Measurements from ENCODE around the gene SURF1.

DNA sequence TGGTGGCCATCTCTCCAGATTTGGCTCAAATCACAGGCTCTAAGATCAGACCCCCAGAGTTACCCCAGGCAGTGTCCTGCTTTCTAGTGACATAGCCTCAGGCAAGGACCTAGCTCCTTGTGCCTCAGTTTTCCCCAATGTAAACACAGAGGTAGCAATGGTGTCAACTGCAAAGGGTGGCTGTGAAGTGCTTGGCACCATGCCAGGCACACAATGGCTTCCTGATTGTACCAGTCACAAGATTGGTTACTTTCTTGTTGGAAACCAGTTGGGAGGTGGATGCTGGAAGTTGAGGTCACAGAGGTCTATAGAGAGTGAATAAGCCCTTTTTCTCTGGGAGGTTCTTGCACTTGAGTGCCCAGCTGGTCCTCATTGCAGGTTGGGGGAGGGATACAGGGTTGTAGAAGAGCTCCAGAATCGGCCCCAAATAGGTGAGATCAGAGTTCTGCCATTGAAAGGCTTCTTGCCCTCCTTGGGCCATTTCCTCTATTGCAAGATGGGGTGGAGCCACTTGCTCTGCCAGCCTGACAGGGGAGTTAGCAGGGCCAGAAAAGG, 22.2 kb upstream of the SURF1 start:
- TF ChIP-seq, protein P1, sequence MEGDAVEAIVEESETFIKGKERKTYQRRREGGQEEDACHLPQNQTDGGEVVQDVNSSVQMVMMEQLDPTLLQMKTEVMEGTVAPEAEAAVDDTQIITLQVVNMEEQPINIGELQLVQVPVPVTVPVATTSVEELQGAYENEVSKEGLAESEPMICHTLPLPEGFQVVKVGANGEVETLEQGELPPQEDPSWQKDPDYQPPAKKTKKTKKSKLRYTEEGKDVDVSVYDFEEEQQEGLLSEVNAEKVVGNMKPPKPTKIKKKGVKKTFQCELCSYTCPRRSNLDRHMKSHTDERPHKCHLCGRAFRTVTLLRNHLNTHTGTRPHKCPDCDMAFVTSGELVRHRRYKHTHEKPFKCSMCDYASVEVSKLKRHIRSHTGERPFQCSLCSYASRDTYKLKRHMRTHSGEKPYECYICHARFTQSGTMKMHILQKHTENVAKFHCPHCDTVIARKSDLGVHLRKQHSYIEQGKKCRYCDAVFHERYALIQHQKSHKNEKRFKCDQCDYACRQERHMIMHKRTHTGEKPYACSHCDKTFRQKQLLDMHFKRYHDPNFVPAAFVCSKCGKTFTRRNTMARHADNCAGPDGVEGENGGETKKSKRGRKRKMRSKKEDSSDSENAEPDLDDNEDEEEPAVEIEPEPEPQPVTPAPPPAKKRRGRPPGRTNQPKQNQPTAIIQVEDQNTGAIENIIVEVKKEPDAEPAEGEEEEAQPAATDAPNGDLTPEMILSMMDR (IDR thresholded peaks at IDR 0.05), result no peak
- TF ChIP-seq POLR2A (IDR thresholded peaks at IDR 0.05), result no peak

Measured in tibial nerve (tissue), 3 donors.